IgD-negative memory B cell (primary cell): Measurements from ENCODE around the gene TMEM208. TPM values are rescaled to one million over a fixed set of nuclear protein-coding genes. Genes with fewer than 3 reads are reported as not detected.

ENCODE experiments used
- H3K27ac Mint-ChIP-seq, 3 donors: one replicate each; pipeline ENCODE4 v1.8.0; 2020 to 2022; ENCODE audit warnings: mild to moderate bottlenecking in 3 of 3, mixed read lengths in 3 of 3, moderate library complexity in 1 of 3
- H3K27me3 Mint-ChIP-seq: one replicate; pipeline ENCODE4 v1.8.0; 2021; ENCODE audit warnings: mixed read lengths
- H3K36me3 Mint-ChIP-seq: one replicate; pipeline ENCODE4 v1.8.0; 2020; ENCODE audit warnings: mild to moderate bottlenecking, mixed read lengths
- H3K4me1 Mint-ChIP-seq, 3 donors: one replicate each; pipeline ENCODE4 v1.8.0; 2020 to 2022; ENCODE audit warnings: mixed read lengths in 3 of 3, mild to moderate bottlenecking in 1 of 3
- H3K4me3 Mint-ChIP-seq, 4 donors: one replicate each; pipeline ENCODE4 v1.8.0; 2020 to 2022; ENCODE audit warnings: mild to moderate bottlenecking in 4 of 4, mixed read lengths in 4 of 4, moderate library complexity in 3 of 4
- H3K9me3 Mint-ChIP-seq, 3 donors: one replicate each; pipeline ENCODE4 v1.8.0; 2020 to 2021; ENCODE audit warnings: mixed read lengths in 3 of 3, mild to moderate bottlenecking in 1 of 3
- polyA plus RNA-seq: library from polyadenylated mRNA; unstranded; fragments of 300-500 nt; fragmentation: Illumina TruSeq; gene quantifications from one replicate; pipeline ENCODE4 v1.2.3, GENCODE V29; 2021

Gene TMEM208
- polyA plus RNA-seq, 1 donor from 2014 or later = 64.2 TPM

- Mint-ChIP-seq H3K27ac (peak overlapping the region; percentile 46 to 74 (median 67)), H3K4me3 (peak overlapping the region in 2 of 4 donors; percentile 37 to 78), H3K4me1 (peaks cover 6 to 11% (median 11%) of the 10 kb centered on the region in 3 donors), H3K27me3 (no peaks in the 10 kb centered on the region), H3K36me3 (peaks cover 8% of the 10 kb centered on the region), H3K9me3 (no peaks in the 10 kb centered on the region)
Measured at GRCh38 chr16:67198238-67198734, 28.6 kb upstream of the TMEM208 start.

GRCh38 chr16:67199011-67199807, 27.7 kb upstream of the TMEM208 start, which contains the start of gene ELMO3:
Gene ELMO3 (plus strand): TSS chr16:67199131. CDS start chr16:67199327, 196 bp downstream.
- H3K4me3 Mint-ChIP-seq = peak within 1 kb of the TSS; percentile 25 to 78 (median 50)
- peak within 1 kb of the TSS; percentile 67 to 76 (median 74) for H3K27ac Mint-ChIP-seq
- peaks cover 2 to 11% (median 3%) of the 10 kb centered on the region in 3 donors for H3K4me1 Mint-ChIP-seq
- H3K36me3 Mint-ChIP-seq = peaks cover 8% of the 10 kb centered on the region
- no peaks in the 10 kb centered on the region for H3K9me3 Mint-ChIP-seq
- H3K27me3 Mint-ChIP-seq = no peaks in the 10 kb centered on the region

DNA sequence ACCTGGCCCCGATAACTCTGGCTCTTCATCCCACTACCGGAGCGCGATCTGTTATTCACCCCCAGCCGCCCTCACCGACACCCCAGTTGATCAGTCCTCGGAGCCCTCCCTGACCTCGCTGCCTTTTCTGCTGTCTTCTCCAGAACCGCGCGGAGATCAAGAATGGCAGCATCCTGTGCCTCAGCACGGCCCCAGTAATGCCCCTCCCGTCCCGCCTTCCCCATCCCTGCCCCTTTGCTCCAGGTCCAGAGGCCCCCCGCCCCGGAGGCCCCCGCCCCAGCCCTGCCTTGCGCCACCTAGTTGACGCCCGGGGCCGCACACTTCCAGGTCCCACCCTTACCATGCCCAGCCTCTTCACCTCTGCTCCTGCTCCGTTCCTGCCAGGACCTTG, 27.1 kb upstream of the TMEM208 start:
- Mint-ChIP-seq H3K9me3 (no peaks in the 10 kb centered on the region), H3K27me3 (no peaks in the 10 kb centered on the region), H3K4me1 (peaks cover 2 to 11% (median 3%) of the 10 kb centered on the region in 3 donors), H3K27ac (peak overlapping the region in 1 of 3 donors; percentile 76), H3K36me3 (peaks cover 8% of the 10 kb centered on the region), H3K4me3 (peak overlapping the region in 2 of 4 donors; percentile 25 to 63)

DNA sequence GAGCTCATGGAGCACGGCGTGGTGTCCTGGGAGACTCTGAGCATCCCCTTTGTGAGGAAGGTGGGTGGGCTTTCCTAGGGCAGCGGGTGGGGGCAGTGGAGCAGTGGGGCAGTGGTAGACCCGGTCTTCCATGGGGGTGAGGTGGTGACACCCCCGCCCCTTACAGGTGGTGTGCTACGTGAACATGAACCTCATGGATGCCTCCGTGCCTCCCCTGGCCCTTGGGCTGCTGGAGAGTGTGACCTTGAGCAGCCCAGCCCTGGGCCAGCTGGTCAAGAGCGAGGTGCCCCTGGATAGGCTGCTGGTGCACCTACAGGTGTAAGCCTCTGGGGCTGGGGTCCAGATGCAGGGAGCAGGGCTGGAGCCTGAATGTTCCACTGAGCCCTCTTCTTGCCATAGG, 26.4 kb upstream of the TMEM208 start:
- no peaks in the 10 kb centered on the region for H3K27me3 Mint-ChIP-seq
- H3K36me3 Mint-ChIP-seq = peaks cover 8% of the 10 kb centered on the region
- peaks cover 2 to 11% (median 3%) of the 10 kb centered on the region in 3 donors for H3K4me1 Mint-ChIP-seq
- peak overlapping the region in 1 of 4 donors; percentile 17 for H3K4me3 Mint-ChIP-seq
- H3K27ac Mint-ChIP-seq = no peak overlapping the region
- H3K9me3 Mint-ChIP-seq = no peaks in the 10 kb centered on the region

DNA sequence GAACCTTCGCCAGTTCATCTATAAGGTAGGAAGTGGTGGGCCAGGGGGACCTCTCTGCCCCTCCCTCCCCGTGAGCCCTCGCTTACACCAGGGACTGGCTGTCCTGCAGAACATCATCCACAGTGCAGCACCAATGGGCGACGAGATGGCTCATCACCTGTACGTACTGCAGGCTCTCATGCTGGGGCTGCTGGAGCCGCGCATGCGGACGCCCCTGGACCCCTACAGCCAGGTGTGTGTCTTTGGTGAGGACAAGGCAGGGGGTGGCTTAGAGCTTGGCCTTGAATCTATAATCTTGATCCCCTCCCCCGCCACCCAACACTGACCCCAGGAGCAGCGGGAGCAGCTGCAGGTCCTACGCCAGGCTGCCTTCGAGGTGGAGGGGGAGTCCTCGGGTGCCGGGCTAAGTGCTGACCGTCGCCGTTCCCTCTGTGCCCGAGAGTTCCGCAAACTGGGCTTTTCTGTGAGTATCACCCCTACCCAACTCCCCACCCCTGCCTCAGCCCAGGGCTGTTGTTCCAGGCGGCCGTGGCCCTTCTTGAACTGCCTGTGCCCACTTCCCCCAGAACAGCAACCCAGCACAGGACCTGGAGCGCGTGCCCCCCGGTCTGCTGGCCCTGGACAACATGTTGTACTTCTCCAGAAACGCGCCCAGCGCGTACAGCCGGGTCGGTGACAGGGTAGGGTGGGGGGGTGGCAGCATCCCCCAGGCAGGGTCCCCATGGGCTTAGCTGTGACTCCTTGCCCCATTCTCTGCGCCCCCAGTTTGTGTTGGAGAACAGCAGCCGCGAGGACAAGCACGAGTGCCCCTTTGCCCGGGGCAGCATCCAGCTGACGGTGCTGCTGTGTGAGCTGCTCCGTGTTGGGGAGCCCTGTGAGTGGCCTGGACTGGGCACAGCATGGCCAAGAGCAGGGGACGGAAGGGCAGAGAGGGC, 25.3 kb upstream of the TMEM208 start:
- Mint-ChIP-seq H3K27ac (no peak overlapping the region), H3K9me3 (no peaks in the 10 kb centered on the region), H3K4me3 (no peak overlapping the region), H3K36me3 (peaks cover 2% of the 10 kb centered on the region), H3K27me3 (no peaks in the 10 kb centered on the region), H3K4me1 (peaks cover 0 to 7% (median 0%) of the 10 kb centered on the region in 3 donors)

DNA sequence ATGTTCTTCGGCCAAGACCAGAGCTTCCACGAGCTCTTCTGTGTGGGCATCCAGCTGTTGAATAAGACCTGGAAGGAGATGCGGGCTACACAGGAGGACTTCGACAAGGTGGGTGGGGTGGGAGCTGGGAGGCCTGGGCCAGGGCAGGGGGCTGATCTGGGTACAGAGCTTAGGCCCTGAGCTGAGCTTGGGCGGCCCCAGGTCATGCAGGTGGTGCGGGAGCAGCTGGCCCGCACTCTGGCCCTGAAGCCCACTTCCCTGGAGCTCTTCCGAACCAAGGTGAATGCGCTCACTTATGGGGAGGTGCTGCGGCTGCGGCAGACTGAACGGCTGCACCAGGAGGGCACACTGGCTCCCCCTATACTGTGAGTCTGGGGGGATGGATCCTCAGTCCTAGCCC, 24.5 kb upstream of the TMEM208 start:
- H3K27ac Mint-ChIP-seq = no peak overlapping the region
- H3K4me3 Mint-ChIP-seq = no peak overlapping the region
- no peaks in the 10 kb centered on the region for H3K9me3 Mint-ChIP-seq
- H3K27me3 Mint-ChIP-seq = no peaks in the 10 kb centered on the region
- peaks cover 0 to 4% (median 0%) of the 10 kb centered on the region in 3 donors for H3K4me1 Mint-ChIP-seq
- H3K36me3 Mint-ChIP-seq = peaks cover 2% of the 10 kb centered on the region

GRCh38 chr16:67202956-67203493, 23.9 kb upstream of the TMEM208 start:
- H3K4me1 Mint-ChIP-seq = peaks cover 0 to 3% (median 0%) of the 10 kb centered on the region in 3 donors
- H3K4me3 Mint-ChIP-seq = no peak overlapping the region
- H3K9me3 Mint-ChIP-seq = no peaks in the 10 kb centered on the region
- no peak overlapping the region for H3K27ac Mint-ChIP-seq
- no peaks in the 10 kb centered on the region for H3K27me3 Mint-ChIP-seq
- peaks cover 2% of the 10 kb centered on the region for H3K36me3 Mint-ChIP-seq

GRCh38 chr16:67204076-67204475, 22.9 kb upstream of the TMEM208 start:
- H3K4me1 Mint-ChIP-seq = no peaks in the 10 kb centered on the region
- H3K36me3 Mint-ChIP-seq = peaks cover 2% of the 10 kb centered on the region
- no peaks in the 10 kb centered on the region for H3K27me3 Mint-ChIP-seq
- no peak overlapping the region for H3K4me3 Mint-ChIP-seq
- H3K9me3 Mint-ChIP-seq = no peaks in the 10 kb centered on the region
- no peak overlapping the region for H3K27ac Mint-ChIP-seq

- Mint-ChIP-seq H3K9me3 (no peaks in the 10 kb centered on the region), H3K27me3 (no peaks in the 10 kb centered on the region), H3K36me3 (no peaks in the 10 kb centered on the region), H3K4me1 (no peaks in the 10 kb centered on the region), H3K27ac (no peak overlapping the region), H3K4me3 (no peak overlapping the region)
Measured at GRCh38 chr16:67206129-67206837, 20.6 kb upstream of the TMEM208 start.

- Mint-ChIP-seq H3K4me3 (no peak overlapping the region), H3K27ac (no peak overlapping the region), H3K36me3 (no peaks in the 10 kb centered on the region), H3K27me3 (no peaks in the 10 kb centered on the region), H3K4me1 (no peaks in the 10 kb centered on the region), H3K9me3 (no peaks in the 10 kb centered on the region)
Measured at GRCh38 chr16:67206838-67207248, 20.1 kb upstream of the TMEM208 start.

DNA sequence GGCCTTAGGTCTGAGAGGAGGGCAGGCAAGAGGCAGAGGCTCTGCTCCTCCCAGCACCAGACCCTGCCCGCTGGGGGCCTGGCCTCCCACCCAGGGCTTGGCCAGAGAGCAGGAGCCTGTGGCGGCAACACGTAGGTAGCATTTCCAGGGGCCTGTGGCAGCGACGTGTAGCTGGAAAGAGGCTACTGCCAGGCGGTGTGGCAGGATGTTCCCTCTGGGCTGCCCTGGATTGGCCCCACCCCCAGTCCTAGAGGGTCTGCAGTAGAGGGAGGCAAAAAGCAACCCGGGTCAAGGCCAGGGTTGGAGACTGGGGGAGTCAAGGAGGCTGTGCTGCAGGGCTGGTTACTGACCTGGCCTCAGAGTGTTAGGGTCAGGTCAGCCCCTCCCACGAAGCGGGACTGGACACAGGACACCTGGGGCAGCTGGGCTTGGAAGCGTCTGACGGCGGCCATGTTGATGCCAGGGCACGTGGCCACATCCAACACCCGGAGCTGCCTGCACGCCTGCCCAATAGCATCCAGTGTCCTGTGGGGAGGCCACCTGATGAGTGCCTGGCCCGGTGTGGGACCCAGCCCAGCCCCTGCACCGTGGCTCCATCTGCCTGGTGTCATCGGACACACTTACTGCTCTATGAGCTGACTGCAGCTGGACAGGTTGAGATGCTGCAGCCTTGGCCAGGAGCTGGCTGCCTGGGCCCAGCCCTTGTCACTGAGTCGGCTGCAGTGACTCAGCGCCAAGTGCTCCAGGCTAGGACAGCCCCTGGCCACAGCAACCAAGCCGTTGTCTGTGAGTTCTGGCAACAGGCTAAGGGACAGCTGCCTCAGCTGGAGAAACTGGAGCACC, 19.5 kb upstream of the TMEM208 start:
- Mint-ChIP-seq H3K27me3 (no peaks in the 10 kb centered on the region), H3K4me3 (no peak overlapping the region), H3K9me3 (no peaks in the 10 kb centered on the region), H3K27ac (no peak overlapping the region), H3K4me1 (no peaks in the 10 kb centered on the region), H3K36me3 (no peaks in the 10 kb centered on the region)

GRCh38 chr16:67208154-67208896, 18.6 kb upstream of the TMEM208 start:
- no peaks in the 10 kb centered on the region for H3K27me3 Mint-ChIP-seq
- no peaks in the 10 kb centered on the region for H3K9me3 Mint-ChIP-seq
- H3K4me1 Mint-ChIP-seq = no peaks in the 10 kb centered on the region
- H3K27ac Mint-ChIP-seq = no peak overlapping the region
- H3K4me3 Mint-ChIP-seq = no peak overlapping the region
- H3K36me3 Mint-ChIP-seq = no peaks in the 10 kb centered on the region

DNA sequence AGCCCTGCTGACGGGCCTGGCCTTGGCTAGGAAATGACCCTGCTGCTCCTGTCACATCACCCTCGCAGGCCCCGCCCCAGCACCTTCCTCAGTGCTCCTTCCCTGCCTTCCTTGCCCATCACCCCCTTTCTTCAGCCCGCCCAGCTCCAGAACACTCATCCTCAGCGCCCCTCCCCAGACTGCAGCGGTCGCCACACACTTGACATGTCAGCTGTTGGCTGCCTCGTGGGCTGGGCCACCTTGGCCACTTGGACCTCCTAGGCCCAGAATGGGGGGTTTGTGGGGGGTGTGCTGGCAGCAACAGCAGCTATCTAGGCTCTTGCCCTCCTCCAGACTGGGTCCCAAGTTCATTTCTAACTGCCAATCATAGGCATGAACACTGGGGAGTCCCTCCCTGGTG, 17.4 kb upstream of the TMEM208 start:
- Mint-ChIP-seq H3K4me1 (no peaks in the 10 kb centered on the region), H3K27me3 (no peaks in the 10 kb centered on the region), H3K4me3 (no peak overlapping the region), H3K36me3 (no peaks in the 10 kb centered on the region), H3K27ac (no peak overlapping the region), H3K9me3 (no peaks in the 10 kb centered on the region)
